Activated effector memory CD4-positive, alpha-beta T cell treated with Interleukin-2 at 50 U/mL for 16 hours (primary cell): ENCODE measurements around the gene HS6ST1.

Experiments
- DNase-seq: peaks from one replicate; pipeline ENCODE4 v3.0.0-alpha.2; 2020

HS6ST1 gene

GRCh38 chr2:128298286-128298685 is 20.4 kb downstream of the HS6ST1 start:
- no peak for DNase-seq

GRCh38 chr2:128293870-128294455 is 24.7 kb downstream of the HS6ST1 start:
- no peak for DNase-seq

- DNase-seq: no peak
Observed at GRCh38 chr2:128293426-128293755, 25.3 kb downstream of the HS6ST1 start.

- DNase-seq: no peak
Observed at GRCh38 chr2:128292599-128293425, 25.9 kb downstream of the HS6ST1 start.

GRCh38 chr2:128291844-128292598 is 26.6 kb downstream of the HS6ST1 start:
- DNase-seq: no peak

- no peak for DNase-seq
Observed at GRCh38 chr2:128291161-128291843, 27.4 kb downstream of the HS6ST1 start.

GRCh38 chr2:128290356-128290755 is 28.3 kb downstream of the HS6ST1 start:
- no peak for DNase-seq

- no peak for DNase-seq
Observed at GRCh38 chr2:128289439-128289838, 29.2 kb downstream of the HS6ST1 start.

GRCh38 chr2:128288781-128289180 is 29.9 kb downstream of the HS6ST1 start:
- no peak for DNase-seq

GRCh38 chr2:128287780-128288735 is 30.6 kb downstream of the HS6ST1 start:
- DNase-seq: no peak

GRCh38 chr2:128286905-128287779 is 31.5 kb downstream of the HS6ST1 start:
- DNase-seq: no peak

- DNase-seq: no peak
Observed at GRCh38 chr2:128286011-128286721, 32.5 kb downstream of the HS6ST1 start.

GRCh38 chr2:128285329-128285931 is 33.2 kb downstream of the HS6ST1 start:
- DNase-seq: no peak

- no peak for DNase-seq
Observed at GRCh38 chr2:128284841-128285240, 33.8 kb downstream of the HS6ST1 start.

- DNase-seq: no peak
Observed at GRCh38 chr2:128284037-128284441, 34.6 kb downstream of the HS6ST1 start.

GRCh38 chr2:128282976-128283810 is 35.5 kb downstream of the HS6ST1 start:
- DNase-seq: no peak

- DNase-seq: no peak
Observed at GRCh38 chr2:128282246-128282975, 36.3 kb downstream of the HS6ST1 start.

GRCh38 chr2:128281852-128282245 is 36.8 kb downstream of the HS6ST1 start:
- no peak for DNase-seq
